Measurements from ENCODE around the gene NXF3.
"Not testable (repeated sequence)": the region's sequence is repeated elsewhere in the genome, so short reads cannot be mapped to it uniquely, and the experiment has no call there.

The NXF3 gene

DNA sequence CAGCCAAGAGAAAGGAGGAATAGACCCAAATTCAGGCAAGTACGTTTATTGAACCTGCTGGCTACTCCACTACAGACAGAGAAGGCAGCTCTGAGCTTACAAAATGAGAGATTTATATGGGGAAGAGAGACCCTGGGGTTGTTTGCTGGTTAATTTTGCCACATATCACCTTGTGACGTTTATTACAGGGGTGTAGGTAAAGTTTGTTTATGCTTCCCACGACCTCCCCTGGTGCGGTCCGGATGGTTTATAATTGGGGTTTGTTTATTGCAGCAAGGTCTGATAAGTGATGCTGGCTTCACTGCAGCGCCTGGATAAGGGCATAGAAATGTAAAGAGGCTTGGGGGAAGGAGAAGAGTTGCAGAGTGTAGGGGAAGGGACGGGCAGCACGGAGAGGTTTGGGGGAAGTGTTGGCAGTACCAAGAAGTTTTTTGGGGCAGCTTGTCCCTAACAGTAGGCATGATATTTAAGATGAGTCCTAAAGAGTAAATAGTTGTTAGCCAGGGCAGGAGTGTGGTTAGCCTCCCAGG is 41.6 kb downstream of the NXF3 start:
- DNase-seq: no peak

DNA sequence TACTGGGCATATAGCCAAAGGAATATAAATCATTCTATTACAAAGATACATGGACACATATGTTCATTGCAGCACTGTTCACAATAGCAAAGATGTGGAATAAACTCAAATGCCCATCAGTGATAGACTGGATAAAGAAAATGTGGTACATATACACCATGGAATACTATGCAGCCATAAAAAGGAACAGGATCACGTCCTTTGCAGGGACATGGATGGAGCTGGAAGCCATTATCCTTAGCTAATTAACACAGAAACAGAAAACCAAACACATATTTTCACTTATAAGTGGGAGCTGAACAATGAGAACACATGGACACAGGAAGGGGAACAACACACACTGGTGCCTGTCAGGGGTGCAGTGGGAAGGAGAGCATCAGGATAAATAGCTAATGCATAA is 59.6 kb downstream of the NXF3 start:
- not testable (repeated sequence) for DNase-seq
